Cortex of kidney (tissue), 1 donor: ENCODE measurements around the gene PARD3.
"Not testable (repeated sequence)": the region's sequence is repeated elsewhere in the genome, so short reads cannot be mapped to it uniquely, and the experiment has no call there.

Source experiments
- DNase-seq: peaks from one replicate; lab custom pipeline; 2025; lab: John Stamatoyannopoulos, UW

The PARD3 gene

GRCh38 chr10:34464000-34464399, 351.1 kb downstream of the PARD3 start:
- DNase-seq = no peak

- no peak for DNase-seq
Observed at GRCh38 chr10:34462993-34463392, 352.1 kb downstream of the PARD3 start.

- no peak for DNase-seq
Observed at GRCh38 chr10:34462056-34462455, 353.0 kb downstream of the PARD3 start.

- no peak for DNase-seq
Observed at GRCh38 chr10:34454590-34455261, 360.4 kb downstream of the PARD3 start.

- DNase-seq = no peak
Observed at GRCh38 chr10:34449836-34450235, 365.3 kb downstream of the PARD3 start.

- DNase-seq = no peak
Observed at GRCh38 chr10:34446049-34446448, 369.0 kb downstream of the PARD3 start.

GRCh38 chr10:34444223-34445183, 370.6 kb downstream of the PARD3 start:
- no peak for DNase-seq

GRCh38 chr10:34439386-34439785, 375.7 kb downstream of the PARD3 start:
- not testable (repeated sequence) for DNase-seq

- DNase-seq = no peak
Observed at GRCh38 chr10:34438741-34439140, 376.4 kb downstream of the PARD3 start.

- no peak for DNase-seq
Observed at GRCh38 chr10:34437906-34438305, 377.2 kb downstream of the PARD3 start.

GRCh38 chr10:34434119-34434594, 380.9 kb downstream of the PARD3 start:
- no peak for DNase-seq

- DNase-seq = no peak
Observed at GRCh38 chr10:34433241-34434076, 381.6 kb downstream of the PARD3 start.

- no peak for DNase-seq
Observed at GRCh38 chr10:34432589-34432988, 382.5 kb downstream of the PARD3 start.

- no peak for DNase-seq
Observed at GRCh38 chr10:34430685-34431084, 384.4 kb downstream of the PARD3 start.

GRCh38 chr10:34428501-34428900, 386.6 kb downstream of the PARD3 start:
- DNase-seq = no peak

GRCh38 chr10:34427911-34428216, 387.2 kb downstream of the PARD3 start:
- DNase-seq = no peak

GRCh38 chr10:34427158-34427910, 387.8 kb downstream of the PARD3 start:
- not testable (repeated sequence) for DNase-seq

- DNase-seq = not testable (repeated sequence)
Observed at GRCh38 chr10:34426538-34427157, 388.4 kb downstream of the PARD3 start.

- DNase-seq = no peak
Observed at GRCh38 chr10:34426041-34426440, 389.1 kb downstream of the PARD3 start.

GRCh38 chr10:34423673-34424625, 391.1 kb downstream of the PARD3 start:
- no peak for DNase-seq
